ENCODE measurements around the gene WTAP. TPM values are rescaled to one million over a fixed set of nuclear protein-coding genes. Genes with fewer than 3 reads are reported as not detected.

WTAP gene
- total and polyA plus RNA-seq, 2 of the 8 experiments (the other 6 are each of a cell fraction or from before 2014, with no cell fraction given): 32.6 to 120 TPM

DNA sequence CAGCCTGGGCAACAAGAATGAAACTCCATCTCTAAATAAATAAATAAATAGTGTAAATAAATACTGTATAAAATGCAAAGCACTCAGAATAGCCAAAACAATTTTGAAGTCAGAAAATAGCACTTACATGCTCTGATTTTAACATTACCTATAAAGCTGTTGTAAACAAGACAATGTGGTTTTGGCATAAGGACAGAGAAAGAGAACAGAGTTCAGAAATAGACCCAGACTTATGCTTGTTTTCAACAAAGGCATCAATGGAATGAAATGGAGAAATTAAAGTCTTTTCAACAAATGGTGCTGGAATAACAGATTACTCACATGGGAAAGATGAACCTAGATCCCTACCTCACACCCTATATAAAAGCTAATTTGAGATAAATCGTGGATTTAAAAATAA is 44.9 kb downstream of the WTAP start:
- Histone ChIP-seq H3K9me3 (ENCODE audit: insufficient read depth in 2 of 2, low read depth in 1 of 2, low read length in 1 of 2) (no peaks in the 10 kb centered on the region), H4K5ac (ENCODE audit: insufficient read length, low read depth, low read length) (no peak overlapping the region), H3K56ac (replicated peaks; ENCODE audit: insufficient read length, low read depth, low read length) (no peak overlapping the region), H2BK5ac (ENCODE audit: low read depth, low read length) (no peak overlapping the region), H3K18ac (ENCODE audit: extremely low read depth, low read length) (no peak overlapping the region), H3K27me3 (replicated peaks in 1 of 4; ENCODE audit: control insufficient read depth in 3 of 4, extremely low read depth in 1 of 4, insufficient read depth in 3 of 4, low read length in 3 of 4) (no peaks in the 10 kb centered on the region), H3K4ac (replicated peaks; ENCODE audit: insufficient read length, low read depth, low read length) (no peak overlapping the region), H3K27ac (ENCODE audit: low read depth, low read length) (no peak overlapping the region), H3K23ac (ENCODE audit: insufficient read length) (no peak overlapping the region), H3K36me3 (ENCODE audit: control insufficient read depth in 2 of 4, insufficient read depth in 4 of 4, low read length in 3 of 4) (peaks cover 11 to 90% (median 67%) of the 10 kb centered on the region in 4 experiments), H3K79me2 (ENCODE audit: control insufficient read depth in 1 of 2, insufficient read depth in 2 of 2, low read length in 2 of 2) (no peaks in the 10 kb centered on the region), H3K79me1 (ENCODE audit: low read depth, low read length) (no peaks in the 10 kb centered on the region), H2BK12ac (ENCODE audit: low read depth, low read length) (no peak overlapping the region), H3K4me1 (replicated peaks in 1 of 4; ENCODE audit: control insufficient read depth in 3 of 4, insufficient read depth in 4 of 4, low read length in 3 of 4) (no peaks in the 10 kb centered on the region), H3K9ac (replicated peaks in 1 of 4; ENCODE audit: extremely low read depth in 1 of 4, low read depth in 3 of 4, low read length in 3 of 4) (no peak overlapping the region), H4K20me1 (replicated peaks in 1 of 2; ENCODE audit: control insufficient read depth in 1 of 2, insufficient read depth in 2 of 2, low read length in 2 of 2) (peaks cover 2 to 4% of the 10 kb centered on the region in 2 experiments), H3K4me2 (ENCODE audit: insufficient read depth in 1 of 2, low read depth in 2 of 2, low read length in 2 of 2) (no peak overlapping the region), H3K14ac (ENCODE audit: insufficient read length) (no peak overlapping the region), H2BK120ac (replicated peaks; ENCODE audit: low read depth, low read length) (no peak overlapping the region), H2AK5ac (ENCODE audit: low read depth, low read length) (no peak overlapping the region), H2BK20ac (ENCODE audit: low read length) (no peak overlapping the region), H2AFZ (ENCODE audit: low read length) (no peak overlapping the region), H3K23me2 (ENCODE audit: low read depth, low read length) (no peaks in the 10 kb centered on the region), H4K8ac (ENCODE audit: extremely low read depth, insufficient read depth, low read length) (no peak overlapping the region), H2BK15ac (ENCODE audit: low read length) (no peak overlapping the region), H3K4me3 (ENCODE audit: extremely low read depth in 1 of 4, insufficient read depth in 2 of 4, low read depth in 3 of 4, low read length in 4 of 4) (no peak overlapping the region), H4K91ac (replicated peaks; ENCODE audit: insufficient read length, low read length) (no peak overlapping the region)
- FAIRE-seq (no peak), DNase-seq (ENCODE audit: low read depth in 1 of 2, low spot score in 2 of 2) (no peak)
- TF ChIP-seq, protein P1, sequence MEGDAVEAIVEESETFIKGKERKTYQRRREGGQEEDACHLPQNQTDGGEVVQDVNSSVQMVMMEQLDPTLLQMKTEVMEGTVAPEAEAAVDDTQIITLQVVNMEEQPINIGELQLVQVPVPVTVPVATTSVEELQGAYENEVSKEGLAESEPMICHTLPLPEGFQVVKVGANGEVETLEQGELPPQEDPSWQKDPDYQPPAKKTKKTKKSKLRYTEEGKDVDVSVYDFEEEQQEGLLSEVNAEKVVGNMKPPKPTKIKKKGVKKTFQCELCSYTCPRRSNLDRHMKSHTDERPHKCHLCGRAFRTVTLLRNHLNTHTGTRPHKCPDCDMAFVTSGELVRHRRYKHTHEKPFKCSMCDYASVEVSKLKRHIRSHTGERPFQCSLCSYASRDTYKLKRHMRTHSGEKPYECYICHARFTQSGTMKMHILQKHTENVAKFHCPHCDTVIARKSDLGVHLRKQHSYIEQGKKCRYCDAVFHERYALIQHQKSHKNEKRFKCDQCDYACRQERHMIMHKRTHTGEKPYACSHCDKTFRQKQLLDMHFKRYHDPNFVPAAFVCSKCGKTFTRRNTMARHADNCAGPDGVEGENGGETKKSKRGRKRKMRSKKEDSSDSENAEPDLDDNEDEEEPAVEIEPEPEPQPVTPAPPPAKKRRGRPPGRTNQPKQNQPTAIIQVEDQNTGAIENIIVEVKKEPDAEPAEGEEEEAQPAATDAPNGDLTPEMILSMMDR (IDR thresholded peaks at IDR 0.05; ENCODE audit: control extremely low read depth in 1 of 3, insufficient read depth in 1 of 3, low read depth in 1 of 3, low read length in 3 of 3): no peak
- TF ChIP-seq EP300 (IDR thresholded peaks at IDR 0.05; ENCODE audit: borderline replicate concordance in 1 of 2, low read depth in 2 of 2, low read length in 2 of 2) (no peak), TBP (IDR thresholded peaks at IDR 0.05; ENCODE audit: low read depth, low read length) (no peak), YY1 (IDR thresholded peaks at IDR 0.05; ENCODE audit: low read depth, low read length) (no peak), SRF (IDR thresholded peaks at IDR 0.05; ENCODE audit: low read depth, low read length) (no peak), POLR2AphosphoS5 (IDR thresholded peaks at IDR 0.05; ENCODE audit: low read depth, low read length) (no peak), SAP30 (IDR thresholded peaks at IDR 0.05; ENCODE audit: insufficient read depth, insufficient replicate concordance, low read length) (no peak)
- ChIA-PET CTCF (ENCODE audit: partially characterized antibody) (interaction anchor here (0.7 to 1.1 kb wide), 3 partner anchors 15 to 81 kb away, joined by 3 to 4 read pairs (median 3); no protein-coding TSS in a partner anchor), POLR2A (ENCODE audit: partially characterized antibody) (interaction anchor here (0.8 to 3.0 kb wide), 7 partner anchors 10 to 50 kb away, joined by 3 to 15 read pairs (median 5); partner anchors contain the start of genes ACAT2, MRPL18, TCP1 and WTAP)
- WGBS, 2 experiments (ENCODE audit: extremely low coverage in 1 of 2, insufficient coverage in 1 of 2, insufficient read length in 1 of 2, insufficient replicate concordance in 2 of 2, low coverage in 1 of 2, low lambda C conversion rate in 2 of 2, missing lambda C conversion rate in 1 of 2): 0% methylated on average over 1 of the region's 1 CpG; no CpG with 5 or more reads in 1 of the 2 experiments
